ENCODE results near the gene CFAP65.

The CFAP65 gene

DNA sequence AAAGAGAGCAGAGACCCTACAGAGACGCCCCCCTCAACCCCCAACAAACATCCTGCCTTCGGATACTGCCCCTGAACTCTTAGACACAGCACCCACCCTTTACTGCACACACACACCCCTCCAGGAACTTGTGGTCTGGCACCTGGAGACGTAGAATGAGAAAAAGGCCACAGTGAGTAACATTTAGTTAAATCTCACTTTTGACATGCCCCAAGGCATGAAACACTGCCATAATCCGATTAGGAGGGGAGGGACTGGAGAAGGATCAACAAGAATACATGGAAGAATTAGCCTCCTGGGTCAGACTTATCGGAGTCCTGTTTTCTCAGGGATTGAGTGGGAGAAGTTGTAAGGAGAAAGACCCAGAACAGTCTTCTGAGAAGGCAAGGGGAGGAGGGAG is 77.7 kb downstream of the CFAP65 start:
- no peak for DNase-seq (ENCODE audit: low spot score)

DNA sequence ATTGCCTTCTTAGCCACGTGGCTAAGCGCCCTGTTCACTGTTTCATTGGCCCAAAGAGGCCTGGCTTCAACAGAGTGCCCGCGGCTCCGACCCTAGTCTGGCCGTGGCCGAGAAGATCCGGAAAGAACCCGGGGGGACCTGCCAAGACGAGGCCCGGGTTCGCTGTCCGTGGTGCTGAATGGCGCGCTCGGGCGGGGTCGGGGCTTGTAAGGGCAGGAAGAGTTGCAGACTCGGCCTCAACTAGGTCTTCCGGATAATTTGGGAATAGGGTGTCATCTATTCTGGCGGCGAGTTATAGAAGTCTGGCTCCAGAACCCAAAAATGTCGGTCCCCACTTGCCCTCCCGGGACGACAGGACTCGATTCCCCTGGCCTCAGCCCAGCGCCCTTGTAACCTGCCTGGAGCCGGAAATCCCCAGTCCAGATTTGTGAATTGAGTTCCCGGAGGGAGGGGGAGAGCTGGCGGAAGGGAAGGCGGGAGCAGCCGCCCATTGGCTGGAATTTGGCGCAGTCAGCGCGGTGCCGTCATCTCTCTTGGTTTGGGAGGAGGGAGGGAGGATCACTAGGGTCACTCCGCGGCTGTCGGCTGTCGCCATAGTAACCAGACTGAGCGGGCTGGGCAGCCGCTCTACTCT is 78.3 kb downstream of the CFAP65 start:
- DNase-seq (ENCODE audit: low spot score), result peak; percentile 75

DNA sequence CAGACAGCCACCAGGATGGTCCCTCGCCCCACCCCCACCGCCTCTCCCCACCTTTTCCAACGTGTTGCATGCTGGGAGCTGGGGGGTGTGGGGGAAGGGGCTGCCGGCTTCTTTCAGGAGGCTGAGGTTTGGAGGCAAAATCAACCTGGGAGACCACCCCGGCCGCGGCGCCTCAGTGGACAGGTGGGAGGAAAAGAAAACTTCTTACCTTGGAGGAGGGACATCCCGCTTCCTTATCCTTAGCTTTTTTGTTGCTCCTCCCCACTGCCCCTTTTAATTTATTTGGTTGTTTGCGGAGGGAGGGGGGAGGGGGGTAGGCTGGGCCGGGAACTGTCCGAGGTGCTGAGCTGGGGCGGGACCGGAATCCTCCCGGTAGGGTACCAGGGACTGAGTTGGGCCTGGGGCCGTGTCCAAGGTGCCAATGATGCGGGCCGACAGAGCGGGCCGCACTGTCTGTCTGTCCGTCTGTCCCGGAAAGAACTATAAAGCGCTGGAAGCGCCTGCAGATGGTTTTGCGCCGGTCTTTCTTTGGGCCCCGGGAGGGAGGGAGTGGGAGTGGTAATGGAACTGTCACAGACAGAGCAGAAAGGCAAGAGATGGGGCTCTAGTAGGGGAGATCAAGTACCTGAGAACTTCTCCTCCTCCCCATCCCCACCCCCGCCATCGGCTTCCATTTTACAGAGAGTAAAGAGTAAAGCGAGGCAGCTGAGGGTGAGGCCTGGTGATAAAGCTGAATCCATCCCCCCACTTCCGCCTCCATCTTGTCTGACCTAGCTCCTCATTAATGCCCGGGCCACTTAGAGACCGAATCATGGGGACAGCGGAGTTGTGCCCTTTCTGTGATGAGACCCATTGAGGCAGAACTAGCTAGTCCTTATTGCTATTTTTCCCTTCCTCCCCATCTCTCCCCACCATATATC is 79.4 kb downstream of the CFAP65 start:
- DNase-seq (ENCODE audit: low spot score), result no peak

DNA sequence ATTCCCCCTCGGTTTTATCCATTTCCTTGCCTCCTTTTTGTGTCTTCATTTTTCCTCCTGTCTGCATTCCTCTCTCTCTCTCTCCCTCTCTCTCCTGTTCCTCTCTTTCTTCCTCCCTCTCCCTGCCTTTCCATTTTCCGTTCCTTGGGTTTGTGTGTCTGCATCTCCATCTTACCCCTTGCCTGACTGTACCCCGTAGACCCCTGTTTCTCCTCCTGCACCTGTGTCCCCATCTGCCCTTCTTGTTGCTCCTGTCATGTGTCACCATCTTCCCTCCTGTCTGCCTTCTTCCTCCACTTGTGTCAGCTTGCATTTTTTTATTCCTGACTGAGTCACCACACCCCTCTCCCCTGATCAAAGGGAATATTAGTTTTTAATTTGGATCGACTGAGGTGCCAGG is 80.1 kb downstream of the CFAP65 start:
- DNase-seq (ENCODE audit: low spot score), result peak; percentile 13

DNA sequence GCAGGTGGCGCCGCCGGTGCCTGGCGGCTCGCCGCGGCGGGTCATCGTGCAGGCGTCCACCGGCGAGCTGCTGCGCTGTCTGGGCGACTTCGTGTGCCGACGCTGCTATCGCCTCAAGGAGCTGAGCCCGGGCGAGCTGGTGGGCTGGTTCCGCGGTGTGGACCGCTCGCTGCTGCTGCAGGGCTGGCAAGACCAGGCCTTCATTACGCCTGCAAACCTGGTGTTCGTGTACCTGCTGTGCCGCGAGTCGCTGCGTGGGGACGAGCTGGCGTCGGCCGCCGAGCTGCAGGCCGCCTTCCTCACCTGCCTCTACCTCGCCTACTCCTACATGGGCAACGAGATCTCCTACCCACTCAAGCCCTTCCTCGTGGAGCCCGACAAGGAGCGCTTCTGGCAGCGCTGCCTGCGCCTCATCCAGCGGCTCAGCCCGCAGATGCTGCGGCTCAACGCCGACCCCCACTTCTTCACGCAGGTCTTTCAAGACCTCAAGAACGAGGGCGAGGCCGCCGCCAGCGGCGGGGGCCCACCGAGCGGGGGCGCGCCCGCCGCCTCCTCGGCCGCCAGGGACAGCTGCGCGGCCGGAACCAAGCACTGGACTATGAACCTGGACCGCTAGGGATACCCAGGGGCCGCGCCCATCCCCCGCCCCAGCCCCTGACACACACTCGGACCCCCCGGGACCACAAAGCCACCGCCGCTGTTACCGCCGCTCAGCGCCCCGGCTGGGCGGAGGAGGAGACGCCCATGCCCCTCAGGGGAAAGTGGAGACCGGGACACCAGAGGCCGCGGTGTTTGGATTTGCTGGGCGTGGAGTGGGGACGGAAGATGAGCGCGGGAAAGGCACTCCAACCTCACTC is 80.8 kb downstream of the CFAP65 start:
- peak; percentile 12 for DNase-seq (ENCODE audit: low spot score)

DNA sequence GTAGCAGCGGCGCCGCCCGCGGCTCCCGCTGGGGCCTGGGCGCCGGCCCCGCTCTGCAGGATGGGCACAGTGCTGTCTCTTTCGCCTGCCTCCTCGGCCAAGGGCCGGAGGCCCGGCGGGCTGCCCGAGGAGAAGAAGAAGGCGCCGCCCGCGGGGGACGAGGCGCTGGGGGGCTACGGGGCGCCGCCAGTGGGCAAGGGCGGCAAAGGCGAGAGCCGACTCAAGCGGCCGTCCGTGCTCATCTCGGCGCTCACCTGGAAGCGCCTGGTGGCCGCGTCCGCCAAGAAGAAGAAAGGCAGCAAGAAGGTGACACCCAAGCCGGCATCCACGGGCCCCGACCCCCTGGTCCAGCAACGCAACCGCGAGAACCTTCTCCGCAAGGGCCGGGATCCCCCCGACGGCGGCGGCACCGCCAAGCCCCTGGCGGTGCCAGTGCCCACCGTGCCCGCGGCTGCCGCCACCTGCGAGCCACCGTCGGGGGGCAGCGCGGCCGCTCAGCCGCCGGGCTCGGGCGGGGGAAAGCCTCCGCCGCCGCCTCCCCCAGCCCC is 81.5 kb downstream of the CFAP65 start:
- DNase-seq (ENCODE audit: low spot score), result peak; percentile 17

DNA sequence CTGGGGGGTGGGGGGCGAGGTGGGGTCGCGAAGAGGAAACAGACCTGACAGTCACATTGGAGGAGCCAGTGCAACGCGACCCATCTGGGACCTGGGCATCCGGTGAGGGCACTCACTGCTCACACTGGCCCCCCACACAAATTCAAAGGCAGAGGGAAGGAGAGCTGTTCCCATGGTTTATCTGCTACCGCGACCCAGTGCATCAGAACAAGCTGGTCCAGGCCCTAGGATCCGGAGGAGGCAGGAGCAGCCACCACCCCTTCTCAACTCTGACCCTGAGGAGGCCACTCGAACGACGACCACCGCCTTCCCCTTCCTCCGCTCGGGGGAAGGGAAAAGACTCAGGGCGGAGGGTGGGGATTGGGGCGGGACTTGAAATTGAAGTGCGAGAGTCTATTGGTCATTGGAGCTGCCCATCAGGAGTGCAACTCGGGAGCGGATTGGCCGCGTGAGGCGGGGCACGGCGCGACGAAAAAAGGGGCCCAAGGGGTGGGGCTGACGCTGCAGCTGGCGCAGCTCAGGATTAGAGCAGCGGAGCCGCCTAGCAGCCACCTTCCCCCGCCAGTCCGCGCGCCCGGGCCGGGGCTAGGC is 82.1 kb downstream of the CFAP65 start, which contains the start of gene CDK5R2:
CDK5R2 (plus strand) TSS at position 526 of the 591 bp plus-strand sequence. CDS start 155 bp downstream, outside the sequence.
- DNase-seq (ENCODE audit: low spot score), result peak; percentile 81

DNA sequence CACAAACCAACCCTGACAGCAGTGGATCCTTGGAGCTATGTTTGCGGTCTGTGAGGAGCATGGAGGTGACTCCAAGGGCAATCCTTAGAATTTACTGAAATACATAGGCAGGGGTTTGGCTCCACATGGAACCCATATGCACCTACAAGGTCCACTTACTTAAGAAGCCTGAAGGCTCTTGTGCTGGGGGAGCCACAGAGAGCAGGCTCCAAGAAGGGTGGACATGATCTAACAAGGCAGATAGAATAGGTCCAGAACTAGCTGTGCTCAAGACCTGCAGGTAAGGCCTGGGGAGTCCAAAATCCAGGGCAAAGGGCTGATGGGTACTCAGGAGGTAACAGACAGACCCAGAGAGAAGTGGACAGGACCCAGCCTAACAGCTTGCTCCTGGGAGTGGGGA is 83.0 kb downstream of the CFAP65 start:
- DNase-seq (ENCODE audit: low spot score), result no peak

DNA sequence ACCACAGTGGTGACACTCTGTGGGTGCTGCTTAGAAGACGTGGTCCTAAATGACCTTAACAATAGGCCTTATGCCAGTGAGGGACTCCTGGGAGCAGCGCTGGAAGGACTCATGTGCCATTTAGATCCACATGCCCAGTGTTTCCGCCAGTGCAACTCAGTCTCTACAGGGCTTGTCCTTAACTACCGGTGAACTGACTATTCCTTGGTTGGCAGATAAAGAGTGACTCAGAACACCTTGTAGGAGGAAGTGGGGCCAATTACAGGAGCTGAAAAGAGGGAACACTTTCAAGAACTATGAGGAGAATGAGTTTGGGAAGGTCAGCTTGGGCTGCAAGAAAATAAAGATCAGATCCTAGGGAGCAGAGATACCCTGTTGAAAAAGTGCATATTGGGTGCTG is 83.6 kb downstream of the CFAP65 start:
- DNase-seq (ENCODE audit: low spot score), result no peak

DNA sequence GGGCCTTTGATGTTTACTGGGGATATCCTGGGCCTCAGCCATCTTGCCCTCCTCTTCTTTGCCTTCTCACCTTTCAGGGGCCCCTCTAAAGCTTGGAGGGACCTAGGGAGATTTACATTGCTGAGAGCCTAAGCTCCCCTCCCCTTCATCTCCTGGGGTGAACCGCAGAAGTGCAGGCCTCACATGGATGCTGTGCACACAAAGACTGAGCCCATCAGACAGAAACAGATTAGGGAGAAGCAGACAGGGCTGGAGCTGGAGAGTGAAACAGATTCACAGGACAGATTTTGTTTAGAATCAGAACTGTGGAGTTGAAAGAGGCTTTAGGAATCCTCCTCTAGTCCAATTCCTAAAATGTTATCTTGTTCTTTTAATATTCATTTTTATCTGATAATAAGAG is 85.3 kb downstream of the CFAP65 start:
- DNase-seq (ENCODE audit: low spot score), result no peak

DNA sequence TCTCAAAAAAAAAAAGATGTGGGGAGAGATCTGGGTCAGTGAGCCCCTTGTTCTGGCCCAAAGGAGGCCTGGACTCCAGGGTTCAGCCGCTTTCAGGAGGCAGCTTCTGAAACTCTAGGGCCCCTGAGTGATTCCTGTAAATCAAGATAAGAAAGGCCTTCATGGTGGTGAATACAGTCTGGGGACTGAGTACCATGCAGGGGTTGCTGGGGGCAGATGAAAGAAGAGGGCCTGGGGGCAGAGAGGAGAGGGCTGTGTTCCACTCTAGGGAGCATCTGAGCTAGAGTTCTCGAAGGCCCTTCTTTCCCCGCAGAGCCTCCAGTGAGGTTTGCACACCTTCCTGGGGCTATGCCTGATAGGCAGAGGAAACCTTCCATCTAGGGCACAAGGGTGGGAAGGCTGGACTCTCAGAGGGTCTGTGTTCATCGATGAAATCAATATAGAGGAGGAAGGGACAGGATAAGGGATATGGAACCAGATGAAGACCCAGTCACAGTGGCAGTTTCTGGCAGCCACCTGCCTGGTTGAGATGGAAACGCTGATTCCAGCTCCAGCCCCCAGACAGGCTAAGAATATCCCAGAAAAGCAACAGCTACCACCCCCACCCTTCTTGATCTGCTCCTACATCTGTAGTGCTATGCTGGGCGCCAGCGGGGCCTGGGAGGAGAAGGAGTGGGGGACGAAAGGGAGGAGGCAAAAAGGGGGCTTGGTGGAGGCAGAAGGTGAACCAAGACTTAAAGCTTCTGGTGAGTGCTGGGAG is 86.6 kb downstream of the CFAP65 start:
- no peak for DNase-seq (ENCODE audit: low spot score)

DNA sequence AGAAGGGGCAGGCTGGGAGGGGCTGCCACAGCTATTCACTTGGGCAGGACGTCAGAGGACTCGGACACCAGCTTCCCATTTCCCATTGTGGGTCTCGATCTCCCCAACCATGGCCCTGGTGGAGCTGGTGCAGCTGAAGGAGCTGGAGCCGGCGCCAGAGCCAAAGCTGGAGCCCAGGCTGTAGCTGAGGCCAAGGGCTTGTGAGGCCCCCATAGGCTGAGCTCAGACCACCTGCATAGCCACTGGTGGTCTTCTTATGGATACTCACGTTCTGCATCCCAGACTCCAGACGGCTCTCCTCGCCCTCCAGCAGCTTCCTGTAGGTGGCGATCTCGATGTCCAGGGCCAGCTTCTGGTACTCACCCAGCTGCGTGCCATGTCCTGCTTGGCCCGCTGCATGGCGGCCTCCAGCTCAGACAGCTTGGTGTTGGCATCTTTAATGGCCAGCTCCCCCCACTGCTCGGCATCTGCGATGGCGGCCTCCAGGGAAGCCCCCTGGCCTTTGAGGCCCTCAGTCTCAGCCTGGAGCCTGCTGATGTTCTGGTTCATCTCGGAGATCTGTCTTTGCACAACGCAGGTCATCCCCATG is 87.9 kb downstream of the CFAP65 start:
- DNase-seq (ENCODE audit: low spot score), result no peak
